ENCODE results near the gene CAPZA3. TPM values are rescaled to one million over a fixed set of nuclear protein-coding genes. Genes with fewer than 3 reads are reported as not detected.

CAPZA3 gene
- total RNA-seq, 2 donors from 2014 or later, result not detected

GRCh38 chr12:18703321-18703720, 34.6 kb upstream of the CAPZA3 start:
- Histone ChIP-seq H3K9me3 (no peaks in the 10 kb centered on the region), H3K27me3 (no peaks in the 10 kb centered on the region), H3K9ac (ENCODE audit: low read depth in 2 of 2, low read length in 2 of 2) (no peak overlapping the region), H3K27ac (no peak overlapping the region), H3K4me1 (no peaks in the 10 kb centered on the region), H3K4me3 (no peak overlapping the region), H3K36me3 (no peaks in the 10 kb centered on the region)
- intact Hi-C loops (cut with DNase I), result no loop called here
- TF ChIP-seq, protein P1, sequence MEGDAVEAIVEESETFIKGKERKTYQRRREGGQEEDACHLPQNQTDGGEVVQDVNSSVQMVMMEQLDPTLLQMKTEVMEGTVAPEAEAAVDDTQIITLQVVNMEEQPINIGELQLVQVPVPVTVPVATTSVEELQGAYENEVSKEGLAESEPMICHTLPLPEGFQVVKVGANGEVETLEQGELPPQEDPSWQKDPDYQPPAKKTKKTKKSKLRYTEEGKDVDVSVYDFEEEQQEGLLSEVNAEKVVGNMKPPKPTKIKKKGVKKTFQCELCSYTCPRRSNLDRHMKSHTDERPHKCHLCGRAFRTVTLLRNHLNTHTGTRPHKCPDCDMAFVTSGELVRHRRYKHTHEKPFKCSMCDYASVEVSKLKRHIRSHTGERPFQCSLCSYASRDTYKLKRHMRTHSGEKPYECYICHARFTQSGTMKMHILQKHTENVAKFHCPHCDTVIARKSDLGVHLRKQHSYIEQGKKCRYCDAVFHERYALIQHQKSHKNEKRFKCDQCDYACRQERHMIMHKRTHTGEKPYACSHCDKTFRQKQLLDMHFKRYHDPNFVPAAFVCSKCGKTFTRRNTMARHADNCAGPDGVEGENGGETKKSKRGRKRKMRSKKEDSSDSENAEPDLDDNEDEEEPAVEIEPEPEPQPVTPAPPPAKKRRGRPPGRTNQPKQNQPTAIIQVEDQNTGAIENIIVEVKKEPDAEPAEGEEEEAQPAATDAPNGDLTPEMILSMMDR (IDR thresholded peaks at IDR 0.05), result no peak
- DNase-seq, result no peak

GRCh38 chr12:18703911-18704310, 34.0 kb upstream of the CAPZA3 start:
- Histone ChIP-seq H3K4me1 (no peaks in the 10 kb centered on the region), H3K36me3 (no peaks in the 10 kb centered on the region), H3K4me3 (no peak overlapping the region), H3K9me3 (no peaks in the 10 kb centered on the region), H3K27me3 (no peaks in the 10 kb centered on the region), H3K9ac (ENCODE audit: low read depth in 2 of 2, low read length in 2 of 2) (no peak overlapping the region), H3K27ac (no peak overlapping the region)
- DNase-seq, result no peak
- intact Hi-C loops (cut with DNase I), result no loop called here
- TF ChIP-seq, protein P1 (IDR thresholded peaks at IDR 0.05), result no peak

DNA sequence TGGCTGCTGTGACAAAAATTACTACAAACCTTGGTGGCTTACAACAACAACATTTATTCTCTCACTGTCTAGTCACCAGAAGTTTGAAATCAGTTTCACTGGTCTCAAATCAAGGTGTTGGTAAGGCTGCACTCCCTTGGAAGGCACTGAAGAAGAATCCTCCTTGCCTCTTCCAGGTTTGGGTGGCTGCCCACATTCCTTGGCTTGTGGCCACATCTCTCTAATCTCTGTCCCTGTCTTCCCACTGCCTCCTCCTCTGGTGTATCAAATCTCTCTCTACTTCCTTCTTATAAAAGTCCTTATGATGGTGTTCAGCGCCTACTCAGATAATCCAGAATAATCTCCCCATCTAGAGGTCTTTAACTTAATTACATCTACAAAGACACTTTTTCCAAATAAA, 31.1 kb upstream of the CAPZA3 start:
- no peak overlapping the region for H3K27ac ChIP-seq
- intact Hi-C loops (cut with DNase I), result no loop called here
- no peaks in the 10 kb centered on the region for H3K4me1 ChIP-seq
- H3K4me3 ChIP-seq, result no peak overlapping the region
- no peaks in the 10 kb centered on the region for H3K27me3 ChIP-seq
- H3K9ac ChIP-seq (ENCODE audit: low read depth in 2 of 2, low read length in 2 of 2), result no peak overlapping the region
- no peak for DNase-seq
- no peaks in the 10 kb centered on the region for H3K9me3 ChIP-seq
- H3K36me3 ChIP-seq, result no peaks in the 10 kb centered on the region
- TF ChIP-seq, protein P1 (IDR thresholded peaks at IDR 0.05), result no peak

GRCh38 chr12:18716236-18716635, 21.7 kb upstream of the CAPZA3 start:
- TF ChIP-seq, protein P1 (IDR thresholded peaks at IDR 0.05), result no peak
- H3K9me3 ChIP-seq, result no peaks in the 10 kb centered on the region

GRCh38 chr12:18718462-18718861, 19.5 kb upstream of the CAPZA3 start:
- Histone ChIP-seq H3K27ac (no peak overlapping the region), H3K9me3 (no peaks in the 10 kb centered on the region), H3K9ac (ENCODE audit: low read depth in 2 of 2, low read length in 2 of 2) (no peak overlapping the region), H3K27me3 (no peaks in the 10 kb centered on the region), H3K4me3 (no peak overlapping the region), H3K36me3 (no peaks in the 10 kb centered on the region), H3K4me1 (no peaks in the 10 kb centered on the region)
- DNase-seq, result no peak
- TF ChIP-seq, protein P1 (IDR thresholded peaks at IDR 0.05), result no peak
- intact Hi-C loops (cut with DNase I), result no loop called here

More at GRCh38 chr12:18716236-18716635, 21.7 kb upstream of the CAPZA3 start:
- Histone ChIP-seq H3K27ac (no peak overlapping the region), H3K4me1 (no peaks in the 10 kb centered on the region), H3K36me3 (no peaks in the 10 kb centered on the region), H3K27me3 (no peaks in the 10 kb centered on the region), H3K4me3 (no peak overlapping the region), H3K9ac (ENCODE audit: low read depth in 2 of 2, low read length in 2 of 2) (no peak overlapping the region)
- intact Hi-C loops (cut with DNase I), result no loop called here
- DNase-seq, result no peak
